Esophagus muscularis mucosa (tissue), 4 donors: ENCODE measurements around the gene CASQ2.

Experiments used
- EP300 ChIP-seq: sonication (generic); formaldehyde crosslinking; IDR thresholded peaks from one replicate; pipeline ENCODE4 v1.6.1; 2017; ENCODE audit warnings: antibody characterized with exemption
- POLR2A ChIP-seq: fragments of 450-650 bp; IDR thresholded peaks from one replicate; pipeline ENCODE4 v1.6.1; 2017; ENCODE audit warnings: antibody characterized with exemption, moderate library complexity, mild to moderate bottlenecking, low read depth
- POLR2AphosphoS5 ChIP-seq, 2 donors: sonication (generic); formaldehyde crosslinking; IDR thresholded peaks; one replicate each; pipeline ENCODE4 v1.6.1; 2017; ENCODE audit warnings: antibody characterized with exemption in 2 of 2
- TF ChIP-seq, protein P1 (sequence below), 3 experiments: fragments of 200-600 bp in 2 of 3; fragments of 450-650 bp in 1 of 3; sonication (generic) in 2 of 3; IDR thresholded peaks; one replicate each; pipeline ENCODE4 v1.5.1; 2017 to 2019; ENCODE audit warnings: antibody characterized with exemption in 3 of 3, mild to moderate bottlenecking in 2 of 3, moderate library complexity in 1 of 3

DNA sequence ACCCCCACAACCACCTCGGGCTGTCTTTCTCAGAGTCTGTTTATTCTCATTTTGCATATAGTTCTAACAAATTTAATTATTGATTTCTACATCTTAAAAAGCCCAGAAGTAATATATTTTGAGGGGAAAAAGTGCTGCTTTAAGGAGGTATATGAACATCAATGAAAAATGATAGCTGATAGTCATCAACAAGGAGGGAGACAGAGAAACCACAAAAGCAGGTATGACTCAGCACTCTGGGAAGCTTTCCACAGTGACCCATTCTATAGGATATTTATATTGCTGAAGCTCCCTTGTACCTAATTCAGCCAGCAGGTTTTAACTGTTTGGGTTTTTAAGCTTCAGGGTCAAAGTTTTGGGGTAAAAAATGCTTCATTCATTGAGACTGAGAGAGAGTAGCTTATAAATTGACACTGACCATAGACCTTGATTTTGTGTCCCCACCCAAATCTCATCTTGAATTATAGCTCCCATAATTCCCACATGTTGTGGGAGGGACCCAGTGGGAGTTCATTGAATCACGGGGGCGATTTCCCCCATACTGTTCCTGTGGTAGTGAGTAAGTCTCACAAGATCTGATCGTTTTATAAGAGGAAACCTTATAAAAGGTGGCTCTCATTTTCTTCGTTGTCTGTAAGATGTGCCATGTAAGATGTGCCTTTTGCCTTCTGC, 99.4 kb downstream of the CASQ2 start:
- TF ChIP-seq, protein P1, sequence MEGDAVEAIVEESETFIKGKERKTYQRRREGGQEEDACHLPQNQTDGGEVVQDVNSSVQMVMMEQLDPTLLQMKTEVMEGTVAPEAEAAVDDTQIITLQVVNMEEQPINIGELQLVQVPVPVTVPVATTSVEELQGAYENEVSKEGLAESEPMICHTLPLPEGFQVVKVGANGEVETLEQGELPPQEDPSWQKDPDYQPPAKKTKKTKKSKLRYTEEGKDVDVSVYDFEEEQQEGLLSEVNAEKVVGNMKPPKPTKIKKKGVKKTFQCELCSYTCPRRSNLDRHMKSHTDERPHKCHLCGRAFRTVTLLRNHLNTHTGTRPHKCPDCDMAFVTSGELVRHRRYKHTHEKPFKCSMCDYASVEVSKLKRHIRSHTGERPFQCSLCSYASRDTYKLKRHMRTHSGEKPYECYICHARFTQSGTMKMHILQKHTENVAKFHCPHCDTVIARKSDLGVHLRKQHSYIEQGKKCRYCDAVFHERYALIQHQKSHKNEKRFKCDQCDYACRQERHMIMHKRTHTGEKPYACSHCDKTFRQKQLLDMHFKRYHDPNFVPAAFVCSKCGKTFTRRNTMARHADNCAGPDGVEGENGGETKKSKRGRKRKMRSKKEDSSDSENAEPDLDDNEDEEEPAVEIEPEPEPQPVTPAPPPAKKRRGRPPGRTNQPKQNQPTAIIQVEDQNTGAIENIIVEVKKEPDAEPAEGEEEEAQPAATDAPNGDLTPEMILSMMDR (IDR thresholded peaks at IDR 0.05) = no peak
- no peak for TF ChIP-seq POLR2A
- TF ChIP-seq EP300 = no peak
- no peak for TF ChIP-seq POLR2AphosphoS5 (IDR thresholded peaks at IDR 0.05)
